HG03097 (cell line): Measurements from ENCODE around the gene HSD11B2.
"Not testable (repeated sequence)": the region's sequence is repeated elsewhere in the genome, so short reads cannot be mapped to it uniquely, and the experiment has no call there.

Source experiments
- ATAC-seq: cut with Tn5 transposase; IDR thresholded peaks from one replicate; pipeline ENCODE4 v1.9.1; 2021; ENCODE audit not compliant: unreplicated experiment, low FRiP score

The HSD11B2 gene

DNA sequence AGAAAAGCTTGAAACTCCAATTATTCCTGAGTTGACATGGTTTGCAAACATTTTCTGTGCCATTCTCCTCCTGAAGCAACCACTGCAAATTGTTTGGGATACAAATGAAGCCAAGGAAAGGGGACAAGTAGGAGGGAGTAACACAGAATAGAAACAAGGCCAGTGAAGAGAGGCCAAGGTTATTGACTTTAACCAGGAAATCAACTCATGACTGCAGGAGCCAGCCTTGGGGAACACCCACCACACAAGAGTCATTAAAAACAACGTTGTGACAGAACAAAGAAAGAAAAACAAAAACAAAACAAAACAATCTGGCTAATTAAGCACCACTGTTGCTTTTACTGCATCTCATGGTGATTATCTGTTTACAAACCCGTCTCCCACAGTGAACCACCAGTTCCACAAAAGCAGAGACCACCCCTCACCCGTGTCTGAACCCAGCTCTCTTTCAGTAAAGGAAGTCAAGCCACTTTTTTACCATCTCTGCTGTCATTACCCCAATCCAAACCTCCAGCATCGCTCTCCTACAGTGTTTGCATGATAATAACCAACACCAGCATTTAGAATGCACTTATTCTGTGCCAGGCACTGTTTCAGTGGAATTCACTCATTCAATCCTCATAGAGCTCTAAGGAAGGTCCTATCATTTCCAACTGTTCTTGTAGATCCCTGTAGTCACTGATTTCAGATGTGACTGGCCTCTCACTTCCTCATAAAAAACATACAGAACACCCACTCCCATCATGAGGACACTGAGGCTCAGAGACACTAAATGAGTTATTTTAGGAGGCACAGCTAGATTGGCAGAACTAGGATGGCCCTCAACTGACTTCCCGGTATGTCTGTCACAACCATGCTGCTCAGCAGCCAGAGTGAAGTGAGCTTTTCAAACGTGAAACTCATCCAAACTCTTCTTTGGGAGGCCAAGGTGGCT is 16.7 kb upstream of the HSD11B2 start:
- no peak for ATAC-seq

DNA sequence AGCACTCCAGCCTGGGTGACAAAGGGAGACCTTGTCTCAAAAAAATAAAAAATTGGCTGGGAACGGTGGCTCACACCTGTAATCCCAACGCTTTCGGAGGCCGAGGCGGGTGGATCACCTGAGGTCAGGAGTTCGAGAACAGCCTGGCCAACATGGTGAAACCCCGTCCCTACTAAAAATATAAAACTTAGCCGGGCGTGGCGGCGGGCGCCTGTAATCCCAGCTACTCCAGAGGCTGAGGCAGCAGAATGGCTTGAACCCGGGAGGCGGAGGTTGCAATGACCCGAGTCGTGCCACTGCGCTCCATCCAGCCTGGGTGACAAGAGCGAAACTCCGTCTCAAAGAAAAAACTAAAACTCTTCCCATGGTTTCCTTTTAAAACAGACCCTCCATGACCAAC is 15.5 kb upstream of the HSD11B2 start:
- not testable (repeated sequence) for ATAC-seq

DNA sequence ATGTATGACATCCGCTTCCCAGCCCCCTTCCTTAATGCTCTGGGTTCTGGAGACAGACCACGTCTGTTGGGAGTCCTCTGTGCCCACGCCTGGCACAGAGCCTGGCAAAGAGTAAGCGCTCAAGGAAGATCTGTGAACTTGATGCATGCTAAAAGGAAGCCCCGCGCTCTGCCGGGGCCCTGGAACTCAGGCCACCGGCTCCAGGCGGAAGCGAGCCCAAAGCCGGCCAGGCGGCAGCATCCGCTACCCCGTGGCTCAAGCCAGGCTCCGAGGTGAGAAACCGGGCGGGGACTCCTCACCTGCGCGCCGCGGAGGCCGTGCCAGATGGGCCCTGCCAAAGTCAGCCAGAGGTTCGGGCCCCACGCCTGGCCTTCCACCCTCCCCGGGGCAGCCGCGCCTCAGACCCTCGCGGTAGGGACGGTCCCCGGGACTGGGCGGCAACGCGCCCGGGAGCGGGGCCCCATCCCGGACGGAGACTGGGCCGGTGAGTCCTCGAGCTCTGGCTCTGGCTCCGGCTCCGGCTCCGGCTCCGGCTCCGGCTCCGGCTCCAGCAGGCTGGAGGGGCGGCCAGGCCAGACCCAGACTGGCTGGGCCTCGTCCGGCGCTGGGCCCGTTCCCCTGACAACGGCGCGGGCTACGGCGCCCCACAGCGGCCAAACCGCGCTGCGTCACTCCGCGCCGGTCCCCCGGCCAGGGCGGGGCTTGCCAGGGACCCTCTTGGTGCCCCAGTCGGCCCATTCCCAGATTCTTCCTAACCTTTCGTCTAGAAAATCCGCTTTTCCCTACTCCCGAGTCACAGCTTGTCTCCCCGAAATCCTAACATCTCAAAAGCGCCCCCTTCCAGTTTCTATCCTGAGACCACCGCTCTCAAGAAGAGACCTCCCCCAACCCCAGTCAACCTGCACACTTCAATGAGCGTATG is 14.8 kb upstream of the HSD11B2 start, which contains the start of gene ZDHHC1:
Gene ZDHHC1, minus strand, starts transcription at position 606 of the 922 bp plus-strand sequence. CDS start 8,702 bp downstream, outside the sequence.
- no peak for ATAC-seq

DNA sequence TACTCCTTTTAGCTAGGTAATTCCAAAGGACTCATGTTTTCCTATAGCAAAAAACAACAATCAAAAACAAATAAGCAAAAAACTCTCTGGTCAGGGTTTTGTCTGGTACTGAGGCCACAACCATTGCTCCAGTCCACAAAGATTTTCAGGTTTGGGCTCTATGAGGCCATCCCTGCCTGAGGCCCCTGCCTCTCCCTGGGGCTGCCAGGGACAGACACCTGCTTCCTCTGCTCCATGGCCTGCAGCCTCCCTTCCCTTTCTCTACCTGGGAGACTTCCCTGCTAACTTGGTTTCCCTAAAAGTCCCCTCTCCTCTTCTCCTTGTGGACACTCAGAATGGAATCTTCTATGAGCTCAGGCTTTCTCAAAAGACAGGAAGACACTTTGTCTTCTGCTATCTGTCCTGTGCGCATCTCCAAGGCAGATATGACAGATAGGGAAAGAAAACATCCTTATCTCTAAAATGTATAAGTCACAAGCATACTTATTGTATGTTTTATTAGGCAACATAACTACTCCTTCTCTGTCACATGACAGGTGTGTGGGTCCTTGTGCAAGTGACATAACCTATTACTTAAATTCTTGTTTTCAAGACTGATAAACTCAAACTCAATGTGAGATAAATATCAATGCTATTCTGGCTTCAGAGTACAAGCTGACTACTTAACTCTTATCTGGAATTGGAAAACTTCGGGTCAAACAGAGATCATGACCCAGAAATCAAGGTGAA is 13.4 kb upstream of the HSD11B2 start:
- ATAC-seq, result no peak

DNA sequence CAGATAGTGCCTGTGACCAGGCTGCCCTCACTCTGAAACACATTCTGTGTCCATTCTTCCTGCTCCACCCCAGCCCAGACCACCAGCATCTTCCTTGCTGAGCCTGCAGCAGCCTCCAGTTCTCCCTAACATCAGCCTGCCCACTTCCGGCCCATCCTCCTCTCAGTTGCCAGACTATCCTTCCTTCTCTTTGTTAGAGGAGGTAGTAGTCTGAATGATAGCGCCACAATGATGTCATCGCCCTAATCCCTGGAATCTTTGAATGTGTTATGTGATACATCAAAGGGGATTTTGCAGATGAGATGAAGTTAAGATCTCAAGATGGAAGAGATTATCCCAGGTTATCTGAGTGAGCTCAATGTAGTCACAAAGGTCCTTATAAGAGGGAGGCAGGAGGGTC is 11.4 kb upstream of the HSD11B2 start:
- ATAC-seq, result no peak

DNA sequence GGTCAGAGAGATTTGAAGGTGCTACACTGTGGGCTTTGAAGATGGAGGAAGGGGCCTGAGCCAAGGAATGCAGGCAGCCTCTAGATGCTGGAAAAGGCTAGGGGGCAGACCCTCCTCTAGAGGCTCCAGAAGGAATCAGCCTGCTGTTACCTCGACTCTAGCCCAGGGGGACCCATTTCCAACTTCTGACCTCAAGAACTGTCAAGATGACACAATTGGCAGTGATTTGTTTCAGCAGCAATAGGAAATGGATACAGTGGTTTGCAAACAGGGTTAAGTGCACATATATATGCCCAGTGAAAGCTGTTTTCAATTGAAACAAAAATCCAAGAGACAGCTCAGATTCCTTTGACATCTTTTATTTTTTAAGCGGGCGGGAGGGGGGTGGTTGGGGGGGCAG is 11.0 kb upstream of the HSD11B2 start:
- no peak for ATAC-seq

DNA sequence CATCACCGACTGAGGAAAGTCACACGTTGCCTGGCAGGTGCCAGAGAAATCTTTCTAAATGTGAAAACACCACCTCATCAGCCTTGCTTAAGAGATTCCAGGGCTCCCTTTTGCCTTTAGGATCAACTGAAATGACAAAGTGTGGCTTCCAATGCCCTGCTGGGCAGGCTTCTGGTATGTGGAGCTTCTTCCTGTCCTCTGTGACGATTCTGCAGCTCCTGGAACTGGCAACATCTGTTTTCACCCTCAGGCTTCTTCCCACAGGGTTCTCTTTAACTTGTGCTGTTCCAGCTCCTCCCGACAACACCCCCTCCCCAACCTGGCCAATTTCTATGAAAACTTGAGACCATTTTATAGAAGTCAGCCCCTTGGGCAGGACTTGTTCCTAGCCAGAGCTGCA is 9.9 kb upstream of the HSD11B2 start:
- ATAC-seq, result no peak

DNA sequence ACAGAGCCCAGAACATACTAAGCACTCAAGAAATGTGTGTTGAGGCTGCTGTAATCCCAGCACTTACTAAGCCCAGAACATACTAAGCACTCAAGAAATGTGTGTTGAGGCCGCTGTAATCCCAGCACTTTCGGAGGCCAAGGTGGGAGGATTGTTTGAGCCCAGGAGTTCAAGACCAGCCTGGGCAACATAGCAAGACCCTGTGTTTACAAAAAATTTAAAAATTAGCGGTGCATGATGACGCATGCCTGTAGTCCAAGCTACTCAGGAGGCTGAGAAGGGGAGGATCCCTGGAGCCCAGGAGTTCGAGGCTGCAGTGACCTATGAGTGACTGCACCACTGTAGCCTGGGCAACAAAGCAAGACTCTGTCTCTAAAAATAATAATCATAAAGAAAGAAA is 7.9 kb upstream of the HSD11B2 start:
- no peak for ATAC-seq

DNA sequence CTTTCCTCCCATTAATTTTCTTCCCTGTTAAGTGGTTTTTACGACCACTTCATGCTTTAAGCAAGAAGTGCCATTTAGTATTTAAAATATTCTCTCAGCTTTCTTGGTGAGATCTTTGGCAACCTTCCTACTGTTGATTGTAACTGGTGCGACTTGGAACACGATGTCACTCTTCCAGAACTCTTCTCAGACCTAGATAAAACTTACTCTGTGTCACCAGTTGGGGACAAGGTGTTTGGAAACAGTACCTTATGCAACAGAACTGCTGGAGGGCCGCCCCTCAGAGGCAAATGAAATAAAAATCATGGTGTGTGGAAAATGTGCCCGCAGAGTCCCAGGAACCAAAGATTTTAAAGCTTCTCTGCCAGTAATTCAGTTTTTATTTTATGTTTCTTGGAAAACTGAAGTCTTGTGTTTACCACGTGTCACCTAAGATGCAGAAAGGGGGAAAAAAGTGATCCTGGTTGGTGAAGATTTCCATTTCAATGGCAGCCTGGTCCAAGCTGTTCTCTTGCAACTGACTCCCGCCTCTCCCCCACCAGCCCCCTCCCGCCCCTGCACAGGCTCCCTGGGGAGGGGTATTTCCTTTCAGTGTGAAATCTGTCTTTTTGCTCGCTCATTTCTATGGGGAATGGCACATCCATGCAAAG is 7.2 kb upstream of the HSD11B2 start:
- ATAC-seq, result no peak

DNA sequence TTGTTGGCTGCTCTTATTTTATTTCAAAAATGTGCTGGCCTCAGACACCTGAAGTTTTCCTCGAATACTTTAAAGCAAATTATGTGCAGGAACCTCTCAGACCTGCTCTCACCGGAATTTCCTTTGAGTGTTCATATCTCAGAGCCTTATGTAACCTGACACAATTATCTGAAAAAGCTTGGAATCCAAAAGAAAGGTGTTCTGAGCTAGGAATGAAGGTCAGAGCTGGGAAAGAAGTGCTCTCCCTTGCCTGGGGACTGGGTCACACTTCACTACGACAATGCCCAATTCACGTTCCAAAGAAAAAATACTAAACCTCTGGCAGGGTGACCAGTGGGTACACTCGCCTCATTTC is 6.7 kb upstream of the HSD11B2 start:
- no peak for ATAC-seq

DNA sequence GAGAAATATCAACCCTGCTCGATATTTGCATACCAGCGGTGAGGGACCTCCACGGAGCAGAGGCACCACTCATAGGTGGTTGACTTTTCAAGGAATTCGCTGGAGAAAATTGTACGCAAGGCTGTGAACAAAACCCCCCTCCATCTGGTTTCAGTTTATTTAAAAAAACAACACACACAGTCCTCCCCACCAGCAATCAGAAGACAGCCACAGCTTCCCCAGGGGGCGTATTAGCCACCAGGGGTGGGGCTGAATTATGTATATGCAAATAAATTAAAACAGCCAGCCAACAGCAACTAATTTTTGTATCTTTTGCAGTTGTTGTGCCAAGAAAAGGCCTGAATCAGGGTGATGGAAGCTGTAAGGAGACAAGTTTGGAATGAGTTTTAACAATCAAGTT is 5.9 kb upstream of the HSD11B2 start:
- no peak for ATAC-seq

DNA sequence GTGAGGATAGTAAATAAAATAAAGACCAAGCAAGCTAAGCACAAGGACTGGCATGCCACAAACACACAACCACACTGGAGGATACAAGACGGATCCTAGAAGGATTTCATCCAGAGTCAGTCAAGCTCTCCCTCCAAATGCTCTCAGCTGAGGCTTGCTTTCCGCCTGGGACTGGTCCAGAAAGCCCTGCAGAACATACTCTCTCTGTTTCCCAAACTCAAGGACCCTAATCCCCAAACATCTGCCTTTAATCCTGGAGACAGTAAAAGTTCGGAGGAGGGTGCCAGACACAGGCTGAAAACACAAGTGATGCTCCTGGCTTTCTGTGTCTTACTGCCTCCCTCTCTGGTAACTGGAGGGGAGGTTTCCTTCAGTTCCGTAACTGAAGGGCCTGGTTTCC is 5.3 kb upstream of the HSD11B2 start:
- ATAC-seq, result no peak

DNA sequence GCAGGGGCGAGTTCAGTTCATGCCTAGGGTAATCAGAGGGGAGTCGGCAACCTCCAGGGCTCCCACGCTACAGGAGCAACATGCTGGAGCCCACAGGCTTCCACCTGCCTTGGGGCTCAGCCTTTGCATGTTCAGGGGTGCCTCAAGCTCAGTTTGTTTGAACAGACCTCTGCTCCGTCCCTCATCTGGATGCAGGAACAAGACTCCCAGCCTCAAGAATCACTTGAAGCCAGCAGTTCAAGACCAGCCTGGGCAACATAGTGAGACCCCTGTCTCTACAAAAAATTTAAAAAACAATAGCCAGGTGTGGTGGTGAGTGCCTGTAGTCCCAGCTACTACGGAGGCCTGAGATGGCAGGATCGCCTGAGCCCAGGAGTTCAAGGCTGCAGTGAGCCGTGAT is 4.9 kb upstream of the HSD11B2 start:
- no peak for ATAC-seq

DNA sequence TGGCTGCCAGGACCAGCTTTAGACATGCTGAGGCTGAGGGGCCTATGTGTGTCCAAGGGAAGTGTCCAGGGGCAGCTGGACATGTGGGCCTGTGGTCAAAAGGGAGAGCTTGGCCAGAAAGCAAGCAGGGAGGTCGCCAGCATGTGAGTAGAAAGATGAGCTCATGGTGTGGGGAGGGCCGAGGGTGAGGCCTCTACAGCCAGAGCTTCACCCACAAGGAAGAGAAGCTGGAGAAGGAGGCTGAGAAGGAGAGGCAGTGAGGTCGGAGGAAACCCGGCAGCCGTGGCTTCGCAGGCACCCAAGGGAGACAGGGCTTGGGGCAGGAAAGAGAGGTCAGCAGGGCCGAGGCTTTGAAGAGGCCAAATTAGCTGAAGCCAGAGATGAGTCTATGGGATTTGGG is 4.0 kb upstream of the HSD11B2 start:
- no peak for ATAC-seq

DNA sequence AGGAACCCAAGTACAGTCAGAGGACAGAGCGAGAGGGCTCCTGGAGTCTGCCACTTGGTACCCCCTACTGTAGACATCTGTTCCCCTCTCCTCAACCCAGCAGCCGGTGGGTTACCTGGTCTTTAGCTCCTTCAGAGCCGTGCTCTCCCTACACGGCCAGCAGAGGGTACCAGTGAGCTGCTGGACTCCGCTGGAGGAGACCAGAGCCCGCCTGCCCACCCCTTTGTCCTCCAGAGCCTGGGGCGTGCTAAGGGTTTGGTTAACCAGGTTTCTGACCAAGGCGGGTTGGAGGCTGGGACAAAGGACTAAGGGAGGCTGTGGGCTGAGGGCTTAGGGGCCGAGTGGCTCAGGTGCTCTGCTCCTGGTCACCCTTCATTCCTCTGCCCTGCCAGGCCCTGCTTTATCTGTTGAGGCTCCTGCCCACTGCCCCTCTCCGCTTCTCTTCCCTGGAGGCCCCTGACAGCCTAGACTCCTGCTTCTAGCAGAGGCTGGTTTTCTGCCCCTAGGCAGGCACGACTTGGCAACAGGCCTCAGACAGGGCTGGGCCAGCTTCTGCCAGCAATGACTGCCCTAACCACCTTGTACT is 2.7 kb upstream of the HSD11B2 start:
- ATAC-seq, result no peak

DNA sequence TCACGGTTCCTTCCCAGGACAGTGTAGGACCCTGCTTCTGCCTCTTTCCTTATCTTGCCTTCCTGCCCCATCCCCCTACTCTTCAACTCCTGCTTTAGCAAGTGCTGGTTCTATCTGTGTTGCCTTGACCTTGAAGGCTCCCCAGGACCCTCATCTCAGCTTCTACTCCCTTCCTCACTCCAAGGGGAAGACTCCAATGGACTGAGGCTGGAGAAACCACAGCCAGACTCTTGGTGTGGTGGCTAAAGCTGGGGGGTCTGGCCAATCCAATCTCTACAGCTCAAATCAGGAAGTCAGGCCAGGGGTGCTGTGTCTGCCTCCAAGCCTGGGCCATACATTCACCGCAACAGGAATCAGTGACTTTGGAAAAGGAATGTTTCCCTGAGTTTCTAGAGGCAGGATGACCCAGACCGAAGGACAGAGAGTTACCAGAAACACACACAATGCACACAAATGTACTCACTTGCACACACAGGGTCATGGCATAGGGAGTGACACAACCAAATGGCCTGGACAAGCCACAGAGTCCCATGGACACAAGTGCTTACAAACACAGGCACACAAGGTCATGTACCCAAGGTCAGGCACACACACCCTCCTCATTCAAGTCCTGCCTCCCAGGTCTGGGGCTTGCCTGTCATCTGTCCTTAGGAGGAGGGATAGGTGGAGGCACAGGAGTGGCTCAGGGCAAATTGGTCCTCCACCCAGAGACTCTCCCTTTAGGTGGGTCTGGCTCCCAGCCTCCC is 1.7 kb upstream of the HSD11B2 start:
- ATAC-seq, result no peak

DNA sequence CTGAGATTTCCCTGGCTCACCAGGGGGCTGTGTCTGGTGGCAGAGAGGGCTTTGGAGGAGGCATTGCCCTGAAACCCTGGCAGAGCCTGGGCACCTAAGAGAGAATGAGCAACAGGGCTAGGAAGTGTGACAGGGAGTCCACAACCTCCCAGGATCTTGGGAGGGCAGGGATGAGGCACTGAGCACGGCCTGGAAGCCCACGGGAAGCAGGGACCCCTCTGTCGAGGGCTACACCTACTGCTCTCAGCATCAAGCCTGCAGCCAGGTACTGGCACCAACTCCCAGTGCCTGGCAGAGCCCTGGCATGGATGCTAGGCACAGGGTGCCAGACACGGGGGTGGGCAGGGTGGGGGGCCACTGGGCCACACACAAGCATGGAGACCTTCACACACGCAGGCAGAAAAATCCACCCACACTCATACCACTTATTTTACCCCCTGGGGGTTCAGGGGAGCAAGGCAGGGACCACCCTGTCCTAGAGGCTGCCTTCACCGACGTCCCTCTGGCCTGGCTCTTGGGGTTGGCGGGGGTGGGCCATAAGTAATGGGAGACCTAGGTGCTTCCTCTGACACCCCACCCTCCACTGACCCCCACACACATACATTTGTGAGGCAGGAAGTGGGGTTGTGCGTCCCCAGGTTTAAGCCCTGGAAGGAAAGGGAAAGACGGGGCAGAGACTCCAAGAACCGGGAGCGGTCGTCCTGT is 970 bp upstream of the HSD11B2 start:
- no peak for ATAC-seq

DNA sequence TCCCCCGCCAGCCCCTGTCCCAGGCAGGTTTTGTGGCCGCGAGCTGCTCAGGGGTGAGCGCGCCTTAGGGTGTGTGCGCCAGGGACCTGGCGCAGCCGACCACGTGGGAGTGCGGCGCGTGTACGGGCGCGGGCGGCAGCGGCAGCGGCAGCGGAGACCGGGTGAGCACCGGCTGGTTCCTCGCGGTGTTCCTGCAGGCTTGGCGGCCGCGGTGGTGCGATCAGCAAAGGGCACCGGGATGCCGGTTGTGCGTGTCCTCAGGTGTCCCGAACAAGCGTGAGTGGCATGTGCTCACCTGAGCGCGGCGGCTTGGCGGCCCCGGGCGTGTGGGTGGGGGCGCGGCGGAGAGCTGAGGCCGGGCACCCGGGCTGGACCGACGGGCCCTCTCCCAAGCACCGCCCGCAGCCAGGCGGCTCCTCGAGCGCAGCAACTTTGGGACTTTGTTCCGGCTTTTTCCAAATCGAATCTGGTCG is 381 bp upstream of the HSD11B2 start:
- no peak for ATAC-seq
